ENCODE results near the gene NARS2. TPM values are rescaled to one million over a fixed set of nuclear protein-coding genes. Genes with fewer than 3 reads are reported as not detected.

The NARS2 gene
- total RNA-seq, 2 experiments from 2014 or later, result 25.7 to 32.3 TPM

GRCh38 chr11:78416285-78417174 is 158.1 kb downstream of the NARS2 start:
- peaks cover 44% of the 10 kb centered on the region for H3K27me3 Mint-ChIP-seq
- no peaks in the 10 kb centered on the region for H3K9me3 Mint-ChIP-seq
- H3K36me3 Mint-ChIP-seq, result no peaks in the 10 kb centered on the region
- peak; percentile 79 for DNase-seq
- peak overlapping the region; percentile 80 for H3K4me3 Mint-ChIP-seq
- H3K4me1 Mint-ChIP-seq, result peaks cover 28% of the 10 kb centered on the region
- H3K27ac Mint-ChIP-seq, result peak overlapping the region; percentile 35

DNA sequence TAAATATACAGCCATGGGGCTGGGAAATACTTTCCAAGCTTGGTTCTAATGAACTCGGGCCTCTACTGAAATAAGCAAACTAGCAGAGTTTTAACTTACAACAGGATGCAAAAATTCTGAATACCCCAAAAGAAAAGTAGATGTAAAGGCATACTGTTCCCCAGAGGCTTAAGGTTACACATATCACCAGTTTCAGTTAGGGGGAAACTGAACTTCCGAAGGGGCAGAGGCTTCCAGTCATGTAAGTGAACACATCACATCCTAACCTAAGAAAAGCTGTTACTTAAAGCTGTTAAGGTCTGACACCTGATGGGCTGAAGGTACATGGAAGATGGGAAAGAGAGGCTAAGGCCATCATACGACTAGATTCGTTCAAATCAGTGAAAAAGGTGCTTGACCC is 159.3 kb downstream of the NARS2 start:
- Mint-ChIP-seq H3K4me3 (no peak overlapping the region), H3K27me3 (peaks cover 34% of the 10 kb centered on the region), H3K4me1 (peaks cover 20% of the 10 kb centered on the region), H3K27ac (no peak overlapping the region), H3K9me3 (no peaks in the 10 kb centered on the region), H3K36me3 (no peaks in the 10 kb centered on the region)
- no peak for DNase-seq

- Mint-ChIP-seq H3K4me1 (peaks cover 16% of the 10 kb centered on the region), H3K36me3 (peaks cover 2% of the 10 kb centered on the region), H3K4me3 (no peak overlapping the region), H3K9me3 (peaks cover 2% of the 10 kb centered on the region), H3K27me3 (peaks cover 26% of the 10 kb centered on the region), H3K27ac (no peak overlapping the region)
- DNase-seq, result no peak
Observed at GRCh38 chr11:78414321-78415051, 160.2 kb downstream of the NARS2 start.

DNA sequence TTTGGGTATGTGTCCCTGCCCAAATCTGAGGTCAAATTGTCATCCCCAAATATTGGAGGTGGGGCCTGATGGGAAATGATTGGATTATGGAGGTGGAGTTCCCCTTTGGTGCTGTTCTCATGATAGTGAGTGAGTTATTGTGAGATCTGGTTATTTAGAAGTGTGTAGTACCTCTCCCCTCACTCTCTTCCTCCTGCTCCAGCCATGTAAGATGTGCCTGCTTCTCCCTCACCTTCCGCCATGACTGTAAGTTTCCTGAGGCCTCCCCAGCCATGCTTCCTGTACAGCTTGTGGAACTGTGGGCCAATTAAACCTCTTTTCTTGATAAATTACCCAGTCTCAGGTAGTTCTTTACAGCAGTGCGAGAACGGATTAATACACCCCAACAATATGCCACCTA is 166.0 kb downstream of the NARS2 start:
- no peak overlapping the region for H3K27ac Mint-ChIP-seq
- no peaks in the 10 kb centered on the region for H3K4me1 Mint-ChIP-seq
- H3K4me3 Mint-ChIP-seq, result no peak overlapping the region
- H3K36me3 Mint-ChIP-seq, result peaks cover 11% of the 10 kb centered on the region
- no peaks in the 10 kb centered on the region for H3K27me3 Mint-ChIP-seq
- DNase-seq, result no peak
- peaks cover 4% of the 10 kb centered on the region for H3K9me3 Mint-ChIP-seq

DNA sequence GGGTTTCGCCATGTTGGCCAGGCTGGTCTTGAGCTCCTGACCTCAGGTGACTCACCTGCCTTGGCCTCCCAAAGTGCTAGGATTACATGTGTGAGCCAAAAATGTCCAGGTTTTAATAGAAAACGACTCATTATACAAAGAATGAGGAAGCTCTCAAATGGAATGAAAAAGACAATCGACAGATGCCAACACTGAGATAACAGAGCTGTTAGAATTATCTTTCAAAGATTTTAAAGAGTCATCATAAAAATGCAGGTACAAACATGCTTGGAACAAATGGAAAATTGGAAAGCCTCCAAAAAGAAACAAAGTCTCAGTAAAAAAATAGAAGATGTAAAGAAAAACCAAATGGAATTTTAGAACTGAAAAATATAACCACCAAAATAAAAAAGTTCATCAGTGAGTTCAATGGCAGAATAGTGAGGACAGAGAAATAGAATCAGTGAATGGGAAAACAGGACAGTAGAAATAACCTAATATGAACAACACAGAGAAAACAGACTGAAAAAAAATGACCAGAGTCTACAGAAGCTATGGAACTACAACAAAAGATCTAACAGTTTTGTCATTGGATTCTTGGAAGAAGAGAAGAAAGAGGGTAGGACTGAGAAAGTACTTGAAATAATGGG is 168.0 kb downstream of the NARS2 start:
- peaks cover 11% of the 10 kb centered on the region for H3K36me3 Mint-ChIP-seq
- H3K27ac Mint-ChIP-seq, result peak overlapping the region; percentile 54
- no peaks in the 10 kb centered on the region for H3K4me1 Mint-ChIP-seq
- H3K27me3 Mint-ChIP-seq, result no peaks in the 10 kb centered on the region
- DNase-seq, result no peak
- H3K9me3 Mint-ChIP-seq, result peaks cover 4% of the 10 kb centered on the region
- H3K4me3 Mint-ChIP-seq, result no peak overlapping the region

GRCh38 chr11:78405805-78406204 is 168.9 kb downstream of the NARS2 start:
- no peaks in the 10 kb centered on the region for H3K27me3 Mint-ChIP-seq
- no peaks in the 10 kb centered on the region for H3K4me1 Mint-ChIP-seq
- H3K36me3 Mint-ChIP-seq, result peaks cover 11% of the 10 kb centered on the region
- DNase-seq, result no peak
- no peak overlapping the region for H3K4me3 Mint-ChIP-seq
- no peak overlapping the region for H3K27ac Mint-ChIP-seq
- H3K9me3 Mint-ChIP-seq, result peaks cover 4% of the 10 kb centered on the region

- no peaks in the 10 kb centered on the region for H3K4me1 Mint-ChIP-seq
- no peak for DNase-seq
- H3K36me3 Mint-ChIP-seq, result peaks cover 8% of the 10 kb centered on the region
- H3K27ac Mint-ChIP-seq, result no peak overlapping the region
- no peak overlapping the region for H3K4me3 Mint-ChIP-seq
- peaks cover 2% of the 10 kb centered on the region for H3K9me3 Mint-ChIP-seq
- no peaks in the 10 kb centered on the region for H3K27me3 Mint-ChIP-seq
Observed at GRCh38 chr11:78403781-78404180, 170.9 kb downstream of the NARS2 start.

- Mint-ChIP-seq H3K4me3 (no peak overlapping the region), H3K9me3 (no peaks in the 10 kb centered on the region), H3K27me3 (no peaks in the 10 kb centered on the region), H3K27ac (no peak overlapping the region), H3K4me1 (no peaks in the 10 kb centered on the region), H3K36me3 (peaks cover 3% of the 10 kb centered on the region)
- DNase-seq, result no peak
Observed at GRCh38 chr11:78402847-78403246, 171.8 kb downstream of the NARS2 start.

- H3K9me3 Mint-ChIP-seq, result no peaks in the 10 kb centered on the region
- H3K4me3 Mint-ChIP-seq, result no peak overlapping the region
- no peak overlapping the region for H3K27ac Mint-ChIP-seq
- DNase-seq, result no peak
- no peaks in the 10 kb centered on the region for H3K36me3 Mint-ChIP-seq
- H3K4me1 Mint-ChIP-seq, result peaks cover 2% of the 10 kb centered on the region
- no peaks in the 10 kb centered on the region for H3K27me3 Mint-ChIP-seq
Observed at GRCh38 chr11:78400702-78401101, 174.0 kb downstream of the NARS2 start.

DNA sequence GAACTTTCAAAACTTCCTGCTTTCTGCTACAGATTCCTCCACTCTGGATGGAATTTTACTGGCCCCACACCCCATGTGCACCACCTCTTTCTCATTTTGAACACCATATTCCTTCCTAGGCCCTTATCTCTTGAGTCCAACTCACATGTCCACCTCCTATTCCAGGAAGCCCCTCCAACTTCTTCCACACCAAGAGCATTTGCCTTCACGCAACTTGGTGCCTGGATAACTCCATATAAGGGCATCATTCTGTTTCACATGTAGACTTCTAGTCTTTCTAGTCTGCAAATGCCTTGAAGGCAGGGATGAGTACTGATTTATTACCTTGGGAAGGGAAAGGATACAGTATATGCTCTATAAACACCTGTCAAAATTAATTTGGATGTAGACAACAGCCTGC is 174.5 kb downstream of the NARS2 start:
- Mint-ChIP-seq H3K4me1 (peaks cover 2% of the 10 kb centered on the region), H3K27me3 (no peaks in the 10 kb centered on the region), H3K4me3 (no peak overlapping the region), H3K27ac (no peak overlapping the region), H3K36me3 (no peaks in the 10 kb centered on the region), H3K9me3 (no peaks in the 10 kb centered on the region)
- DNase-seq, result no peak

DNA sequence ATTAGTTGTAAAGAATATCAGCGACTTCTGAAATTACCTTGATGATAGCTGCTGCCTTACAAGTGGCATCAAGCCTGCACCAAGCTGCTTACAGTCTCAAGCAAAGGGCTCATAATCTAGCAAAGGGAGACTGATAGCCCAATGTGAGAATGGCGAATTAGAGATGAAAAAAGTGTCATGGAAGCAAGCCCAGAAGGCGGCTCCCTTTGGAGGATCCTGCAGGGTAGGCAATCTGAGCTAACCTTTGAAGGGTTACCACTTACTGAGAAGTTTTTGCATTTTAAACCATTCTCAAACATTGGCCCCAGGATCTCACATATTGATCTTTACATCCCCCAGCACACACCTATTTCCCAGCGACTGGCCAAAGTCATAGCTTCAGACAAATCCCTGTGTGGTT is 175.5 kb downstream of the NARS2 start:
- no peak overlapping the region for H3K4me3 Mint-ChIP-seq
- no peaks in the 10 kb centered on the region for H3K9me3 Mint-ChIP-seq
- no peaks in the 10 kb centered on the region for H3K27me3 Mint-ChIP-seq
- no peaks in the 10 kb centered on the region for H3K36me3 Mint-ChIP-seq
- peaks cover 2% of the 10 kb centered on the region for H3K4me1 Mint-ChIP-seq
- no peak overlapping the region for H3K27ac Mint-ChIP-seq
- no peak for DNase-seq

- no peak for DNase-seq
Observed at GRCh38 chr11:78398715-78399114, 175.9 kb downstream of the NARS2 start.

GRCh38 chr11:78397398-78397797 is 177.3 kb downstream of the NARS2 start:
- Mint-ChIP-seq H3K36me3 (no peaks in the 10 kb centered on the region), H3K9me3 (no peaks in the 10 kb centered on the region), H3K27me3 (no peaks in the 10 kb centered on the region), H3K4me1 (peaks cover 2% of the 10 kb centered on the region), H3K27ac (no peak overlapping the region), H3K4me3 (no peak overlapping the region)
- DNase-seq, result no peak

More at GRCh38 chr11:78398715-78399114, 175.9 kb downstream of the NARS2 start:
- Mint-ChIP-seq H3K4me3 (no peak overlapping the region), H3K27ac (no peak overlapping the region), H3K36me3 (no peaks in the 10 kb centered on the region), H3K9me3 (no peaks in the 10 kb centered on the region), H3K27me3 (no peaks in the 10 kb centered on the region), H3K4me1 (peaks cover 2% of the 10 kb centered on the region)

DNA sequence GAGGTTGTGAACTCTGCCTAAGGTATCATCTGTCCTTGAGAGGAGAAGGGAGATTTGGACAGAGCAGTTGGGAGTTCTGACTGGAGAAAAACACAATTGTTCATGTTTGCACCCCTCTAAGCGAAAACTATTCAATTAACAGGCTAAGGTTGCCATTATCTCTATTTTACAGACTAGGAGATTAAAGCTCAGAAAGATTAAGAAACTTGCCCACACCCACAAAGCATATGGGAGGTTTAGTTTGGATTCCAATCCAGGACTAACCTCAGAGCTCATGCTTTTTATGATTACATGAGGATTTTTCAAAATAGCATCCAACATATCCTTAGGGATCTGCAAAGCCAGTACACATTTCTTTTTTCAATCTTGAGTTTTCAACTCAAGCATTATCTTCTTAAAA is 179.1 kb downstream of the NARS2 start:
- Mint-ChIP-seq H3K4me1 (peaks cover 2% of the 10 kb centered on the region), H3K9me3 (no peaks in the 10 kb centered on the region), H3K36me3 (no peaks in the 10 kb centered on the region), H3K4me3 (no peak overlapping the region), H3K27ac (no peak overlapping the region), H3K27me3 (no peaks in the 10 kb centered on the region)
- DNase-seq, result no peak

- DNase-seq, result no peak
- no peaks in the 10 kb centered on the region for H3K27me3 Mint-ChIP-seq
- no peaks in the 10 kb centered on the region for H3K36me3 Mint-ChIP-seq
- H3K27ac Mint-ChIP-seq, result no peak overlapping the region
- peaks cover 2% of the 10 kb centered on the region for H3K4me1 Mint-ChIP-seq
- H3K9me3 Mint-ChIP-seq, result no peaks in the 10 kb centered on the region
- H3K4me3 Mint-ChIP-seq, result no peak overlapping the region
Observed at GRCh38 chr11:78392854-78393253, 181.8 kb downstream of the NARS2 start.
